Tibial nerve (tissue), 4 donors: Measurements from ENCODE around the gene NTRK2. TPM values are rescaled to one million over a fixed set of nuclear protein-coding genes. Genes with fewer than 3 reads are reported as not detected.

Source experiments
- DNase-seq, 2 donors: peaks; one replicate each; pipeline ENCODE4 v3.0.0-alpha.2; 2019; ENCODE audit warnings: low spot score in 2 of 2
- H3K27ac ChIP-seq, 4 donors: fragments of 200-600 bp; sonication (generic) in 3 of 4; one replicate each; pipeline ENCODE4 v1.5.1; 2017 to 2019; ENCODE audit warnings: mild to moderate bottlenecking in 1 of 4
- H3K27me3 ChIP-seq, 2 donors: fragments of 200-600 bp; sonication (generic) in 1 of 2; one replicate each; pipeline versions ENCODE4 v1.5.1 to v1.6.0; 2017 to 2019
- H3K36me3 ChIP-seq, 3 donors: fragments of 200-600 bp; sonication (generic); one replicate each; pipeline ENCODE4 v1.5.1; 2018 to 2019
- H3K4me1 ChIP-seq, 4 donors: fragments of 200-600 bp; sonication (generic) in 3 of 4; one replicate each; pipeline ENCODE4 v1.5.1; 2017 to 2019
- H3K4me3 ChIP-seq, 4 donors: fragments of 200-600 bp; sonication (generic) in 3 of 4; one replicate each; pipeline ENCODE4 v1.5.1; 2017 to 2019; ENCODE audit warnings: mild to moderate bottlenecking in 1 of 4, moderate library complexity in 1 of 4
- H3K9me3 ChIP-seq, 4 donors: fragments of 200-600 bp; sonication (generic) in 3 of 4; one replicate each; pipeline ENCODE4 v1.5.1; 2017 to 2019
- EP300 ChIP-seq, 2 donors: sonication (generic); formaldehyde crosslinking; IDR thresholded peaks; one replicate each; pipeline ENCODE4 v1.6.1; 2017; ENCODE audit warnings: antibody characterized with exemption in 2 of 2, mild to moderate bottlenecking in 1 of 2
- POLR2A ChIP-seq, 2 donors: fragments of 450-650 bp; IDR thresholded peaks; one replicate each; pipeline ENCODE4 v1.6.1; 2017; ENCODE audit warnings: antibody characterized with exemption in 2 of 2, mild to moderate bottlenecking in 2 of 2, moderate library complexity in 2 of 2
- WGBS, 2 donors: methylation state at CpG; one replicate each; pipeline ENCODE4 v1.1.5; 2018; 5-methylcytosine and 5-hydroxymethylcytosine counted together
- total RNA-seq, 4 donors: library from RNA; depleted of rRNA; stranded (reverse); fragments of >200 nt; gene quantifications; one replicate each; pipeline ENCODE4 v1.1.0, GENCODE V29; 2016
- TF ChIP-seq, protein P1 (sequence below), 5 experiments: fragments of 200-600 bp in 3 of 5; fragments of 450-650 bp in 2 of 5; sonication (generic) in 3 of 5; IDR thresholded peaks; one replicate each; pipeline ENCODE4 v1.5.1; 2016 to 2019; ENCODE audit warnings: antibody characterized with exemption in 5 of 5, mild to moderate bottlenecking in 3 of 5, moderate library complexity in 2 of 5

NTRK2 gene
- total RNA-seq, 4 donors from 2014 or later, result 46.7 to 83.4 (median 69.5) TPM

- Histone ChIP-seq H3K4me3 (no peak overlapping the region), H3K9me3 (no peaks in the 10 kb centered on the region), H3K36me3 (no peaks in the 10 kb centered on the region), H3K27ac (peak overlapping the region in 2 of 4 donors; percentile 30 to 56), H3K4me1 (peaks cover 0 to 50% (median 11%) of the 10 kb centered on the region in 4 donors), H3K27me3 (no peaks in the 10 kb centered on the region)
- WGBS, 2 donors, result 78 to 85% methylated on average over 8 of the region's 8 CpGs
- TF ChIP-seq POLR2A (IDR thresholded peaks at IDR 0.05) (no peak), EP300 (IDR thresholded peaks at IDR 0.05) (no peak)
- TF ChIP-seq, protein P1, sequence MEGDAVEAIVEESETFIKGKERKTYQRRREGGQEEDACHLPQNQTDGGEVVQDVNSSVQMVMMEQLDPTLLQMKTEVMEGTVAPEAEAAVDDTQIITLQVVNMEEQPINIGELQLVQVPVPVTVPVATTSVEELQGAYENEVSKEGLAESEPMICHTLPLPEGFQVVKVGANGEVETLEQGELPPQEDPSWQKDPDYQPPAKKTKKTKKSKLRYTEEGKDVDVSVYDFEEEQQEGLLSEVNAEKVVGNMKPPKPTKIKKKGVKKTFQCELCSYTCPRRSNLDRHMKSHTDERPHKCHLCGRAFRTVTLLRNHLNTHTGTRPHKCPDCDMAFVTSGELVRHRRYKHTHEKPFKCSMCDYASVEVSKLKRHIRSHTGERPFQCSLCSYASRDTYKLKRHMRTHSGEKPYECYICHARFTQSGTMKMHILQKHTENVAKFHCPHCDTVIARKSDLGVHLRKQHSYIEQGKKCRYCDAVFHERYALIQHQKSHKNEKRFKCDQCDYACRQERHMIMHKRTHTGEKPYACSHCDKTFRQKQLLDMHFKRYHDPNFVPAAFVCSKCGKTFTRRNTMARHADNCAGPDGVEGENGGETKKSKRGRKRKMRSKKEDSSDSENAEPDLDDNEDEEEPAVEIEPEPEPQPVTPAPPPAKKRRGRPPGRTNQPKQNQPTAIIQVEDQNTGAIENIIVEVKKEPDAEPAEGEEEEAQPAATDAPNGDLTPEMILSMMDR (IDR thresholded peaks at IDR 0.05), result no peak
- DNase-seq, result no peak
Observed at GRCh38 chr9:84697042-84697441, 27.5 kb downstream of the NTRK2 start.

DNA sequence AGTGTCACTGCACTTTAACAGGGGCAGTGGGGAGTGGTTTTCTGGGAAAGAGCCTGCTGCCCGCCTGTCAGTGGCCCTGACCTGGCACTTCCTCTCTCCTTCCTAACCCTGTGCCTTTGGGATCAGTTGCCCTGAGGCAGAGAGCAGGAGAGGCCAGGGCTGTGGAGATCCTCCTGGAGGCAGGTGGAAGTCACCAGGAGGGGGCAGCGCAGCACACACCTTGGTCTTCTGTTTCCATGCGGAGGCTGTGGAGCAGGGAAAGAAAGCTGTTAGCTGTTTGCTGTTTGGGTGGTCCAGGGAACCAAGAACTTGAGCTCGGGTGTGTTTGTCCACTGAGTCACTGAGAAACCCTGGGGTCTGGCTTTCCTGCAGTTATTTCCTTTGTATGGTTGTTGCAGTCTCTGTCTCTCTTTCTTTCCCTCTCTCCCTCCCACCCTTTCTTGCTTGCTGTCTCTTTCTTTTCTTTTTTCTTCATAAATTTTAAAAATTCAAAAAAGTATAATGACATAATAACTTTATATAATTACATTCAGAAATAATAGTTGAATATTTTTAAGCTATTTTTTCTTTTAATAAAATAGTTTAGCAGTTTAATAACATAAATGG lies 28.1 kb downstream of the NTRK2 start:
- TF ChIP-seq, protein P1 (IDR thresholded peaks at IDR 0.05), result peak; percentile 51 to 79 (median 56)
- TF ChIP-seq POLR2A (IDR thresholded peaks at IDR 0.05), result no peak
- TF ChIP-seq EP300 (IDR thresholded peaks at IDR 0.05), result peak in 1 of 2 donors; percentile 9
- no peaks in the 10 kb centered on the region for H3K27me3 ChIP-seq
- peak; percentile 59 to 76 for DNase-seq
- peak overlapping the region in 2 of 4 donors; percentile 30 to 56 for H3K27ac ChIP-seq
- H3K4me1 ChIP-seq, result peaks cover 0 to 54% (median 12%) of the 10 kb centered on the region in 4 donors
- no peaks in the 10 kb centered on the region for H3K9me3 ChIP-seq
- H3K36me3 ChIP-seq, result no peaks in the 10 kb centered on the region
- H3K4me3 ChIP-seq, result no peak overlapping the region
- WGBS, 2 donors, result 21 to 37% methylated on average over 2 to 4 of the region's 4 CpGs

DNA sequence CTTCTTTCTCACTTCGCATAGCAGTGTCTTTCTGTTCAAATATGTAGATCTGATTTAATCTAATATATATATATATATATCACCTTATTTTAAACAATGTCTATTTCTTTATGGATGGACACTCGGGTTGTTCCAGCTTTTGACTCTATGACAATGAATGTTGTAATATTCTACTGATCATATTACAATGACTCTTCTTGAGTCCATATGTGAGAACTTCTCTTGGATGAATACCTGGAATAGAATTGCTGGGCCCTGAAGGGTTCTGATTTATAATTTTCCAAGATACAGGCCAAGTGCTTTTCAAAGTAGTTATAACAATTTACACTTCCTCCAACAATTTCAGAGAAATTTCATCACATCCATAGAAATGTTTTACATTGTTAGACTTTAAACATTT lies 28.8 kb downstream of the NTRK2 start:
- DNase-seq, result no peak
- no peak overlapping the region for H3K27ac ChIP-seq
- no peaks in the 10 kb centered on the region for H3K36me3 ChIP-seq
- TF ChIP-seq POLR2A (IDR thresholded peaks at IDR 0.05), result no peak
- TF ChIP-seq, protein P1 (IDR thresholded peaks at IDR 0.05), result no peak
- no peak for TF ChIP-seq EP300 (IDR thresholded peaks at IDR 0.05)
- no peaks in the 10 kb centered on the region for H3K9me3 ChIP-seq
- H3K4me1 ChIP-seq, result peaks cover 0 to 61% (median 18%) of the 10 kb centered on the region in 4 donors
- no peaks in the 10 kb centered on the region for H3K27me3 ChIP-seq
- 79 to 80% methylated on average over 2 of the region's 2 CpGs for WGBS, 2 donors
- no peak overlapping the region for H3K4me3 ChIP-seq

DNA sequence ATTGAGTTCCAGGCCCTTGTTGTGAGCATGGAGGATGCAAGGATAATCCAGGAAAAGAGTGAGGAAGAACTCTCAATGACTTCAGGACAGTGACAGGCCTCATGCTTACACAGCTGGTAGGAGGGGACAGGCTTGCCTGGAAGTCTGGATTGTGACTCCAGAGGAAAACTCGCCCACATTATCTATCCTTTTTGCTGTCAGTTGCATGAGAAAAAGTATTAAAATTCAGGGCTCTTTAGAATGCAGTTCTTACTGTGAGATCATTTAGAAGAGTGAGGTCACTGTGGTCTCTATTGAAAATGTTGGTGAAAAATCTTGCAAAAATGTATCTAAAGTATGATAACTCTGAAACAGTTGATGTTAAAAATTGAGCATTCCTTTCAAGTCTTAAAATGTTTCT lies 30.5 kb downstream of the NTRK2 start:
- Histone ChIP-seq H3K4me1 (peaks cover 0 to 62% (median 17%) of the 10 kb centered on the region in 4 donors), H3K27ac (peak overlapping the region in 2 of 4 donors; percentile 55 to 64), H3K4me3 (no peak overlapping the region), H3K9me3 (no peaks in the 10 kb centered on the region), H3K27me3 (no peaks in the 10 kb centered on the region), H3K36me3 (no peaks in the 10 kb centered on the region)
- WGBS, 2 donors, result 32 to 42% methylated on average over 1 of the region's 1 CpG
- no peak for DNase-seq
- TF ChIP-seq EP300 (IDR thresholded peaks at IDR 0.05), result no peak
- no peak for TF ChIP-seq POLR2A (IDR thresholded peaks at IDR 0.05)
- TF ChIP-seq, protein P1 (IDR thresholded peaks at IDR 0.05), result no peak

DNA sequence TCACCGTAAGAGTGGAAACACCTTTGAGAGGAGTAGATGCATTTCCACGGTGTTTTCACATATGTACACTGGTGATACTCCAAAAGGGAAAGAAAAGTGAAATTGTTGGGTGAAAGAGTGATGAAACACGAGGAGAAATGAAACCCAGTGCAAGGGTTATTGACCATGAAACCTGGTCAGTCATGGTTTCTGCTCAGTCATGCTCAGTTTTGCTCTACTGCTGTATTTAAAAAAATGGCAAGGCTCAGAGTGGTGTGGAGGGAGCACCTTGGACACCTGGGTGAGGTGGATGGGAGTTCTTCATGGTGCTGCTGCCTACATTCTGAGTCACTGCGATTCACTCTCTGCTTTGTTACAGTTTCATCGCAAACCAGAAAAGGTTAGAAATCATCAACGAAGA lies 32.3 kb downstream of the NTRK2 start:
- Histone ChIP-seq H3K27ac (peak overlapping the region in 2 of 4 donors; percentile 53 to 66), H3K4me3 (no peak overlapping the region), H3K36me3 (no peaks in the 10 kb centered on the region), H3K27me3 (no peaks in the 10 kb centered on the region), H3K9me3 (no peaks in the 10 kb centered on the region), H3K4me1 (peaks cover 0 to 67% (median 17%) of the 10 kb centered on the region in 4 donors)
- DNase-seq, result no peak
- TF ChIP-seq, protein P1 (IDR thresholded peaks at IDR 0.05), result no peak
- TF ChIP-seq POLR2A (IDR thresholded peaks at IDR 0.05) (no peak), EP300 (IDR thresholded peaks at IDR 0.05) (no peak)
- 88 to 92% methylated on average over 6 of the region's 6 CpGs for WGBS, 2 donors
